Endothelial cell of umbilical vein (primary cell): Measurements from ENCODE around the gene FCN1. TPM values are rescaled to one million over a fixed set of nuclear protein-coding genes. Genes with fewer than 3 reads are reported as not detected.

Source experiments
- BruUV-seq: library from RNA; stranded (reverse); fragments of 400-500 nt; replicated peaks from 2 replicates; lab custom pipeline; 2021; lab: Mats Ljungman, UMichigan
- CTCF ChIA-PET: fragments of 300-600, 350-600 bp; sonication (Branson Sonifier 250); formaldehyde crosslinking; loops from one replicate; lab custom pipeline; 2021; ENCODE audit warnings: antibody characterized with exemption, inconsistent platforms; lab: Charles Lee
- POLR2A ChIA-PET: fragments of 300-600, 350-600 bp; sonication (Branson Sonifier 250); formaldehyde crosslinking; loops from one replicate; lab custom pipeline; 2021; ENCODE audit warnings: antibody characterized with exemption, inconsistent platforms; lab: Charles Lee
- DNase-seq: peaks from one replicate; pipeline ENCODE4 v3.0.0-alpha.2; 2011; ENCODE audit warnings: low read depth, low spot score
- FAIRE-seq: peaks from 2 replicates; lab custom pipeline; 2011; peaks lifted over from hg19 to GRCh38; lab: Jason Lieb, UNC
- H2AFZ ChIP-seq: 2 replicates; pipeline ENCODE4 v1.6.0; 2012; ENCODE audit warnings: low read depth, low read length, control low read depth, inconsistent platforms
- H3K27ac ChIP-seq: 2 replicates; pipeline ENCODE4 v1.5.1; 2011; ENCODE audit warnings: low read depth, mild to moderate bottlenecking, control low read depth, low read length, moderate library complexity; ENCODE audit not compliant: insufficient read depth
- H3K27me3 ChIP-seq, 2 experiments: 2 replicates each; pipeline versions ENCODE4 v1.6.0 to v1.6.1; 2011; ENCODE audit warnings: low read length in 2 of 2, mixed read lengths in 1 of 2; ENCODE audit not compliant: control insufficient read depth in 2 of 2, insufficient read depth in 2 of 2
- H3K36me3 ChIP-seq, 2 experiments: 2 replicates in 1 of 2; 3 replicates in 1 of 2; pipeline ENCODE4 v1.5.1; 2011; ENCODE audit warnings: low read length in 2 of 2, mild to moderate bottlenecking in 1 of 2, moderate library complexity in 1 of 2; ENCODE audit not compliant: control insufficient read depth in 2 of 2, insufficient read depth in 2 of 2; ENCODE audit errors: extremely low read depth in 1 of 2
- H3K4me1 ChIP-seq: 3 replicates; pipeline ENCODE4 v1.5.1; 2011; ENCODE audit warnings: mild to moderate bottlenecking, low read length; ENCODE audit not compliant: control insufficient read depth, insufficient read depth; ENCODE audit errors: extremely low read depth
- H3K4me2 ChIP-seq: 2 replicates; pipeline ENCODE4 v1.6.1; 2011; ENCODE audit warnings: low read length, control low read depth, mixed read lengths; ENCODE audit not compliant: insufficient read depth
- H3K4me3 ChIP-seq, 3 experiments: fragments of 200-600 bp in 1 of 3; sonication (generic), shearing (Covaris generic) in 1 of 3; replicated peaks in 1 of 3; 2 replicates each; pipeline ENCODE4 v1.5.1; 2011 to 2016; ENCODE audit warnings: control low read depth in 3 of 3, low read length in 3 of 3, mild to moderate bottlenecking in 2 of 3, inconsistent platforms in 1 of 3, low read depth in 1 of 3, moderate library complexity in 1 of 3; ENCODE audit not compliant: insufficient read depth in 1 of 3
- H3K79me2 ChIP-seq: 2 replicates; pipeline ENCODE4 v1.6.0; 2012; ENCODE audit warnings: low read length, inconsistent platforms; ENCODE audit not compliant: control insufficient read depth, insufficient read depth
- H3K9ac ChIP-seq: replicated peaks from 2 replicates; pipeline ENCODE3; 2011; ENCODE audit warnings: low read length, control low read depth; ENCODE audit not compliant: insufficient read depth; ENCODE audit errors: extremely low read depth
- H3K9me1 ChIP-seq: replicated peaks from 3 replicates; pipeline ENCODE4 v1.6.0; 2011; ENCODE audit warnings: mild to moderate bottlenecking, low read length; ENCODE audit not compliant: control insufficient read depth, insufficient read depth; ENCODE audit errors: extremely low read depth
- H3K9me3 ChIP-seq: replicated peaks from 2 replicates; pipeline ENCODE4 v1.5.1; 2012; ENCODE audit warnings: low read length, inconsistent platforms; ENCODE audit not compliant: control insufficient read depth, insufficient read depth
- H4K20me1 ChIP-seq: replicated peaks from 2 replicates; pipeline ENCODE3; 2011; ENCODE audit warnings: mild to moderate bottlenecking, low read length; ENCODE audit not compliant: control insufficient read depth, insufficient read depth; ENCODE audit errors: extremely low read depth
- CTCF ChIP-seq, 2 donors: IDR thresholded peaks; 1 replicate in 1 of 2; 2 replicates in 1 of 2; pipeline ENCODE4 v1.5.1; 2011; ENCODE audit warnings: low read length in 2 of 2, mild to moderate bottlenecking in 2 of 2, moderate library complexity in 2 of 2, control low read depth in 1 of 2, inconsistent platforms in 1 of 2, low read depth in 1 of 2; ENCODE audit not compliant: insufficient read depth in 1 of 2; ENCODE audit errors: extremely low read depth in 1 of 2
- EZH2 ChIP-seq: IDR thresholded peaks from 2 replicates; pipeline ENCODE4 v1.6.1; 2012; ENCODE audit warnings: borderline replicate concordance, low read depth, mild to moderate bottlenecking, moderate library complexity, low read length, inconsistent platforms; ENCODE audit not compliant: severe bottlenecking
- FOS ChIP-seq: IDR thresholded peaks from 2 replicates; pipeline ENCODE4 v1.6.1; 2011; ENCODE audit warnings: mild to moderate bottlenecking, low read length, moderate library complexity, borderline replicate concordance; ENCODE audit not compliant: insufficient read depth
- GATA2 ChIP-seq: IDR thresholded peaks from 2 replicates; pipeline ENCODE4 v1.7.0; 2011; ENCODE audit warnings: low read depth, mild to moderate bottlenecking, moderate library complexity, mixed read lengths, low read length; ENCODE audit not compliant: insufficient read length, insufficient read depth
- JUN ChIP-seq: IDR thresholded peaks from 2 replicates; pipeline ENCODE4 v1.6.1; 2011; ENCODE audit warnings: borderline replicate concordance, low read depth; ENCODE audit not compliant: insufficient read length, insufficient read depth
- MYC ChIP-seq: IDR thresholded peaks from one replicate; pipeline ENCODE4 v1.6.1; 2011; ENCODE audit warnings: mild to moderate bottlenecking, low read depth, low read length
- POLR2A ChIP-seq: IDR thresholded peaks from 2 replicates; pipeline ENCODE4 v1.6.1; 2012; ENCODE audit warnings: low read depth, mild to moderate bottlenecking, control low read depth, low read length
- POLR2AphosphoS5 ChIP-seq: IDR thresholded peaks from 2 replicates; pipeline ENCODE4 v1.6.1; 2012; ENCODE audit warnings: low read depth, mild to moderate bottlenecking, control low read depth, low read length, moderate library complexity; ENCODE audit not compliant: insufficient read depth
- dilution Hi-C: fragments of 300-500 bp; cut with MboI; formaldehyde crosslinking; loops from one replicate; pipeline ENCODE4 v1.15.0; 2019; ENCODE audit warnings: low sequenced_read_pairs; ENCODE audit not compliant: extremely low pct_ligation_motif_present
- intact Hi-C: fragments of 100-400 bp; cut with micrococcal nuclease; formaldehyde crosslinking; loops from one replicate; pipeline ENCODE4 v1.10.0; 2022
- polyA plus RNA-seq, 4 experiments: library from polyadenylated mRNA; depleted of rRNA in 3 of 4; stranded (reverse) in 3 of 4; unstranded in 1 of 4; fragments of >200 nt; gene quantifications; 2 replicates each; pipeline versions ENCODE4 v1.2.1 to v1.2.3, GENCODE V29; 2011 to 2012; ENCODE audit warnings: missing spikeins in 1 of 4
- total RNA-seq: library from RNA; stranded (reverse); gene quantifications from 2 replicates; pipeline ENCODE4 v1.2.3, GENCODE V29; 2021
- TF ChIP-seq, protein P1 (sequence below): IDR thresholded peaks from 2 replicates; pipeline ENCODE4 v1.6.1; 2011; ENCODE audit not compliant: insufficient read depth, insufficient read length

Gene FCN1
- total and polyA plus RNA-seq, 2 donors (not counting 3 experiments of a cell fraction or from before 2014, with no cell fraction given): not detected

DNA sequence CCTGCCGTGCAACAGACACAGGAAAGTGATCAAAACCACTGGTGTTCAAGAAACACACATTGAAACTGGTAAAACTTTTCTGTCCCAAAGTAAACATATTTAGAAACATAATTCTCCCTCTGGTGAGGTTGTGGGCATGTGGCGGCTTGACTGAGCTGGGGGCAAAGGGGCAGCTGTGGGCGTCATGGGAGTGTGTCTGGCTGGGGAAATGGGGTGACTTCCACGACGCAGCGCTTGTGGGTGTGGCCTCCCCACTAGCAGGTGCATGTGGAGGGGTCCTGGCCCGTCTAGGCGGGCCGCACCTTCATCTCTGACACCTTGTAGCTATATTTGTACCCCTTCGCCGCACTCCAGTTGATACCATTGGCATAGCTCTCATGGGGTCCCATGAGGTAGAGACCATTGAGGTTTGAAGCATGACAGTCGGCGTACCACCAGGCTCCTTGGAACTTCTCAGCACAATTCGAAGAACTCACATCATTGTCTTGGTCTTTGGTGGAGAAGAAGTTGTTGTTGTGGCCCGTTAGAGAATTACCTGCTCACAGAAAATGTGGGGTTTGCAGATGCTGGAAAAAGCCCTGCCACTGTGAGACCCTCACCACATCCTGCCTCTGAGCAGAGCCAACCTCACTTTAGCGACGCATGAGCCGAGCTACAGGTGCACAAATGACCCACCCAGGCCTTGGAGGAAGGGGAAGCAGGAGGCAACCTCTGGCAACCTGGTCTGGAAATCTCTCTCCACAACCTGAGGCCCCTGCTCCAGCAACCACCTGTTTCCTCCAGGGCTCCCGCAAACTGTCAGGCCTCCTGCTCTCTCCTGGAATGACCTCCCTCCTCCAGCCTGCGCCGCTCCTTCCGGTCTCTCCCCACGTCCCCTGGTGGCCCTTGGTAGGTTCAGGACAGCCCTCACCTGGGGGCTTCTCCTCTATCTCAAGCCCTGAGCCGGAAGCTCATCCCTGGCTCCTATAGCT, 7.9 kb downstream of the FCN1 start:
- Histone ChIP-seq H4K20me1 (no peaks in the 10 kb centered on the region), H3K27me3 (no peaks in the 10 kb centered on the region), H3K4me3 (no peak overlapping the region), H3K9me1 (no peaks in the 10 kb centered on the region), H3K79me2 (no peaks in the 10 kb centered on the region), H3K9me3 (no peaks in the 10 kb centered on the region), H2AFZ (no peak overlapping the region), H3K4me2 (no peak overlapping the region), H3K9ac (no peak overlapping the region), H3K27ac (no peak overlapping the region), H3K36me3 (no peaks in the 10 kb centered on the region), H3K4me1 (no peaks in the 10 kb centered on the region)
- CTCF ChIA-PET: interaction anchor here (1.0 kb wide), 1 partner anchor 12 kb away, joined by 3 read pairs; no protein-coding TSS in a partner anchor
- POLR2A ChIA-PET: no interaction called here
- FAIRE-seq (no peak), DNase-seq (no peak)
- dilution Hi-C loops: no loop called here
- intact Hi-C loops: no loop called here
- no TSS peak for BruUV-seq
- TF ChIP-seq POLR2A: no peak
- TF ChIP-seq GATA2: no peak
- TF ChIP-seq FOS: no peak
- TF ChIP-seq, protein P1, sequence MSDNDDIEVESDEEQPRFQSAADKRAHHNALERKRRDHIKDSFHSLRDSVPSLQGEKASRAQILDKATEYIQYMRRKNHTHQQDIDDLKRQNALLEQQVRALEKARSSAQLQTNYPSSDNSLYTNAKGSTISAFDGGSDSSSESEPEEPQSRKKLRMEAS: no peak
- no peak for TF ChIP-seq POLR2AphosphoS5
- no peak for TF ChIP-seq MYC
- TF ChIP-seq CTCF (IDR thresholded peaks at IDR 0.05; ENCODE audit: extremely low read depth in 1 of 2, insufficient read depth in 1 of 2, low read depth in 1 of 2, low read length in 2 of 2): no peak
- TF ChIP-seq EZH2: no peak
- TF ChIP-seq JUN: no peak
